SKM-1 (cell line): Measurements from ENCODE around the gene CXCL9.
A peak's percentile ranks its signal among the peaks of the same experiment; 100 is the strongest.
"Not testable (repeated sequence)": the region's sequence is repeated elsewhere in the genome, so short reads cannot be mapped to it uniquely, and the experiment has no call there.

Experiments used
- DNase-seq: peaks from one replicate; lab custom pipeline; 2025; ENCODE audit not compliant: unreplicated experiment; lab: John Stamatoyannopoulos, UW

CXCL9 gene

DNA sequence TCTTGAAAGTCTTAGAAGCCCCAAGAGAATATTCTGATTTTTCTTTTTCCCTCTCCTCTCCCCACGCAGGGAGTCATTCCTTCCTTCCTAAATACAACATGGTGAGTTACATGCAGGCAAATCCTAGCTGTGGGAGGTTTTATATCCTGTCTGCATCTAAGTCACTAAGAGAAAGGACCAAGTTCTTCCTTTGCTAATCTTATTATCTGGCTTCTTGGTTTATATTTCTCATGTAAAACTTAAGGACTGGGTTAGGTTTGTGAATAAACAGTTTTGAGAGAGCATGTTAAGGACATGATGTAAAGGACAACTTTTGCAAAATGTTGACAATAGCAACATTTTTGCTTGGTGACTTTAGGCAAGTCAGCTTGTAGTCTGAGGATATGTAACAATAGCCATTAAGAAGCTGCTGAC lies 5.1 kb upstream of the CXCL9 start:
- DNase-seq: no peak

DNA sequence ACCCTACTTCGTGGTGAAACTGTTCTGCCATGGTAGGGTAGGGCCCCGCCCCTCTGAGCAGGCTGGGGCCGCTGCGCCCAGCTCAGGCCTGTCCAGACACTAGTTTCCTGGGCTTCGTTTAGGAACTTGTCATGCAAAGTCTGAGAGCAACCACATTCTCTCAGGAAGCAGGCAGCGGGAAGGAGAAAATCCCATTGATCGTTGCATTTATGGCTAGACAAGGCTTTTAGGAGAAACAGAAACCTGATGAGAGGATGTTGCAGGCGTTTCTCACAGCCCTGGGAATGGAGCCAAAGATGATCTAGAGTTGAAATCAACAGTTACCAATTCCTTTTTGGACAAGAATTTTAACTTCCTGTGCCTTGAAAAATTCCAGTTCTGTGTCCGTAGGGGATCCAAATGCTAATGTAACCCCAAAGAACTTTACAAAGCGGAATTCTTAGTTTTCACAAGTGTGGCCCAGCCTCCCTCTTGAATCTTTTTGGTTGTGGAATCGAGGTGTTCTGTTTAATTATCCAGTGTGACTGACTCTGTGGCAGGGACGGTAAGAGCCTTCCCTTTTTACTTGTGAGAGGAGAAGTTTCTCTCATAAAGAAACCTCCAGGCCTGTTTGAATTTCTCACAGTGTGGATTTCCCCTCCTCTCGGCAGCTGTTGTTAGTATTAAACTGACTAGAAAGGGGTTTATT lies 4.5 kb upstream of the CXCL9 start:
- DNase-seq: no peak

DNA sequence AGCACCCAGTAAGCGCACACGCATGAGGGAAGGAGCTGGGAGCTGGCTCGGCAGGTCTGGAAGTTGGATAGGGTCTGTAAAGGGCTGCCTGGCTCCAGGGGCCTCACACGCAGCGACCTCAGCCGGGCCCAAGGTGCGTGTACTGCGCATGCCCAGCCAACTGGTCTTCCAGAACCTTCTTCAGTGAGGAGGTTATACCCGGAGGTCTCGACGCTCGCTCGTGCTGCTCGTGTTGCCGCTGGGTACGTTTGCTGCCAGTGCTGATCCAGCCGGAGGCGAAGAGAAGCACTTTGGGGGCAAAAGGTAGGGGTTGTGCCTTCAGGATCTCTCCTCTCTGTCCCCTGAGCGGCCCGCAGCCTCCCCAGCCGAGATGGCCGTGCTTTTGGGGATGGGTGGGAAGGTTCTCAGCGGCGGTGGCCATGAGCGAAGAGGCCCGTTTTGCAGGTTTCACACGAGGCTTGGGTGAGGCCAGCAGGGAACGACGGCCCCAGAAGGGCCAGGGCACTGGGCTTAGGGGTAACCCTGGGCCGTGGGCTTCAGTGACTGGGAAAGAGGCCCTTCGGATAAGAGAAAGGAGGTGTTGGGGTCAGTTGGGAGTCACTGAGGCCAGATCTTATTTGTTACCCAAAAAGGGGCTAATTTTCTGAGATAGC lies 3.8 kb upstream of the CXCL9 start:
- DNase-seq: no peak

DNA sequence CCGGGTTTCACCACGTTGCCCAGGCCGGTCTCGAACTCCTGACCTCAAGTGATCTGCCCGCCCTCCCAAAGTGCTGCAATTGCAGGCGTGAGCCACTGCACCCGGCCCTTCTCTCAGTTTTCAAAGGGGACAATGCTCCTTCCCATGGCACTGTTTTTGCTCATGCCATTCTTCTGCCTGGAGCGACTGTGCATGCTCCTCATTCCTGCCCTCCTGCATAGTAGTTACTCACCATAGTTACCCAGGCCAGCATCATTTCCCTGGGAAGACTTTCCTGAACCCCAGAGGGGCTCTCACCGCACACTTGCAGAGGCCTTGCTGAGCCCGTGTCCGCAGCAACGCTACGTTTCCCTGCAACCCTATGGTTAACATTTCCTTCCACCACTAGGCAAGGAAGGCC lies 3.3 kb upstream of the CXCL9 start:
- DNase-seq: no peak

DNA sequence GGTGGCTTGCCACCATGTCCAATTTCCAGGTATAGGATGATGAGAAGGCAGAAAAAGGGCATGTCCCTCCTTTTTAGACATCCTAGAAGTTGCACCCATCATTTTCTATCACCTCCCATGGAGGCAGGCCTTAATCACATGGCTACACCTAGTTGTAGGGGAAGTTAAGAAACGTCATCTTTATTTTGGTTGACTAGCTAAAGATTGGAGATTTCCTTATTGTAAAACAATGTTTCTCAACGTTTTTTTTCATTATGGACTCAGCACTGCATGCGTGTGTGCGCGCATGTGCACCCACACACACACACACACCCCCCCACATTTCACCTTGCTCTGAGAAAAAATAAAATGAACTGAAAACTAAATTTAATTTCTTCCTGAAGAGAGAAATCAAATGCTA lies 2.0 kb upstream of the CXCL9 start:
- no peak for DNase-seq

DNA sequence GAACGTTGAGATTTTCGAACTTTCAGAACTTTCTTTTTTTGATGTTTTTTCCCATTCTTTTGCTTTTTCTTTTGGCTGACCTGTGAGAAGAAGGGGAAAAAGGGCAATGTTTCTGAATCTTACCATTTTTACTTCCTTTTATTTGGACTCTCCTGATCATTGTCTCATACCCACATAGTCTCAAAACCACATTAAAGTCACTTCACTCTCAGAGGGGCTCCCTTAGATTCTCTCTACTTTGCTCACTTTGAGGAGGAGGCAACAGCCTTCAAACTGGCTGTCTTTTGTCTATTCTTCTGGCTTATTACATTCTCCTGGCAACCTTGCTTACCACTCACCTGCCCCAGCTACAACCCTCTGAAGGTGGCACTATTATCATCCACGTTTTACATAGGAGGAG lies 3.7 kb downstream of the CXCL9 start:
- DNase-seq: no peak

DNA sequence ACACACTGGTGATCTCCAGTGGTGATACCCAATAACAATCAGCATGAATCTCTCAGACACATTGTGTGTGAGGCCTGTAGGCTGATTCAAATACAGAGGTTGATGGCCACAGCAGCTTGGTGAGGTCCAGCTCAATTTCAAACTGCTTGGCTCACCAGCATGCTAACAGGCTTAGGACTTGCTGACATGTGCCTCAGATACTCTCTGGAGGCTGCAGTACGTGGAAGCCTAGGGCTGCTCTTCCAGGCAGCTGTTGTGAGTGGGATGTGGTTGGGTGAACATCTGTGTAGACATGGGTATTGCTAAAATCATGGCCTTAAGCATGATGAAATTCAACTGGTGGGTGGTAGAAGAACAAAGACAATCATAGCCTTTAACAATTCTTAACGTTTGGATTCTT lies 4.3 kb downstream of the CXCL9 start:
- DNase-seq: no peak

DNA sequence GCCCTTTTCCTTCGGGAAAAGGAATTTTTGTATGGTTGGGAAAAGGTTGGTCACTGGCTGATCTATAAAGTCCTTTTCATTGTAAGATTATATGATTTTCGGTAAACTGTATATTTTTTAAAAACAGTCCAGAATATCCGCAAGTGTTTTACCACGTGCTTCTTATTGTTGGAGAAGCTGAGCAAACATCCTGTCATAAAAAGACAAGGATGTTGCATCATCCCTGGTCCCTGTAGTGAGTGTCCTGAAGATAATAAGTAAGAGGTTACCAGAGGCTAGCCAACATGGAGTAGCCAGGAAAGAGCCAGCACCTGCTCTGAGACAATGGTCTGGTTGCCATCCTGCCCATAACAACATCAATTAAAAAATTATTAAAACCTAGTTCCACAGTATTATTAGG lies 5.1 kb downstream of the CXCL9 start:
- no peak for DNase-seq

DNA sequence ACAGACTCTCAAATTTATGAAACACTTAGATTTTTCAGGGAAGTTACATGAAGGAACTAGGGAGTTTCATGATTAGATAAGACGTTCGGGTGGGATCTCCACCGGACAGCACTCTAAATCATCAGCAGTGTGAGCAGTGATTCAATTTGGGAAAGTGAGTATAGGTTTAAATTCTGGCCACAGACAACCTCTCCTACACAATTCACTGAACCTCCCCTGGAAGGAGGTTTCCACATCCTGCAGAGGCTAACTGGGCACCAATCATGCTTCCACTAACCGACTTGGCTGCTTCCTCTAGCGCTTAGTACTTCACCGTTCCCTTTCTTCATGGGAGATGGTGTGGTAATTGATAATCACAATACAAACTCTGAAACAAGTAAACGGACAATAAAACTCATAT lies 5.6 kb downstream of the CXCL9 start:
- DNase-seq: no peak

DNA sequence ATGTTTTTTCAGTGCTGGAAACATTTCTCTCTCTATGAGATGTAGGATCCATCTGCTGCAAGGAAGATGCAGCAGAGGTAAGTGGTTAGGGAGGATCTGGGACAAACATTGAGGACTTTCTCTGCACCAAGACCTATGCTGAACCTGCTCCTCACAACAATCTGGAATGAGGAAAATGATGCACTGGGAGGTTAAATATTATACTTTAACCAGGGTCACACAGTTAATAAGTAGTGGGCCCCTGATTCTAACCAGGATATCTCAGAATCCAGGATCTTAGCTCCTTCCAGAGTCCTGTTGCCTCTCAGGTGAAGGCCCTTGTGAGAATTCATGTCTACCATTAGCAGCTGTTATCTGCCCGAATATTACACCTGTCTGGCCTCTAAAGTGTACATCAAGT lies 7.0 kb downstream of the CXCL9 start:
- no peak for DNase-seq

DNA sequence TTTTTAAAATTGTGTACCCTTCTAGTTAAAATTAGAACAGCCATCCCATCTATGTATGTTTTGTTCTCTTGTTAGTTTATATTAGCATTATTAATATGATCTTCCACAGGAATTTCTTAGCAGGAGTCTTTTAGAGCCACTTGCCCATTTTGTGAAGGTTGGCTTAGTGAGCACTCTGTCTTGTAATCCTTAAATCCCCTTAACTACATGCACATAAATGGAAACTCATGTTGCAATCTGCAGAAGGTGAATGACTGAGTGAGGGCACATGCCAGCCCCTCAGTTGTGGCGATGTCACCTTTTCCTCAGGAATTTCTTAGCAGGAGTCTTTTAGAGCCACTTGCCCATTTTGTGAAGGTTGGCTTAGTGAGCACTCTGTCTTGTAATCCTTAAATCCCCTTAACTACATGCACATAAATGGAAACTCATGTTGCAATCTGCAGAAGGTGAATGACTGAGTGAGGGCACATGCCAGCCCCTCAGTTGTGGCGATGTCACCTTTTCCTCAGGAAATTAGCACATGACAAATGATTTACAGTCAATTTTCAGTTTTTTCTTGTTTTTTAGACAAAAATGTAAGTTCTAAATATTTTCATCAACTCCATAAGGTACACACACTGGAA lies 8.7 kb downstream of the CXCL9 start:
- not testable (repeated sequence) for DNase-seq

DNA sequence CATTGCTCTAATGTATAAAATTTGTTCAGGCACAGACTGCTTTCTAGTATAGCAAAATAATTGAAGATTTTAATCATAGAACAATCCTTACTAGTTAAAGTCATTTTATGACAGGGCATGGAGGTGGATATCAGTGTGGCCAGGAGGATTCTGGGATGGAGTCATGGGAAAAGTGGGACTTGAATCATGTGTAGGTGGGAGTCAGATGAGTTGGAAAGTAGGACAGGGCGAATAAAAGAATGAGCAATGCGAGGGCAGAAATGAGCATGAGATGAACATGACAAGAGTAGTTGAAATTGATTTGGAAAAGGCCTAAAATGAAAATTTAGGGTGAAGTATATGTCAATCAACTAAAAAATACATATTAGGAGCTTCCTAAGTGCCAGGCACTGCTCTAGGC lies 9.4 kb downstream of the CXCL9 start:
- DNase-seq: no peak

DNA sequence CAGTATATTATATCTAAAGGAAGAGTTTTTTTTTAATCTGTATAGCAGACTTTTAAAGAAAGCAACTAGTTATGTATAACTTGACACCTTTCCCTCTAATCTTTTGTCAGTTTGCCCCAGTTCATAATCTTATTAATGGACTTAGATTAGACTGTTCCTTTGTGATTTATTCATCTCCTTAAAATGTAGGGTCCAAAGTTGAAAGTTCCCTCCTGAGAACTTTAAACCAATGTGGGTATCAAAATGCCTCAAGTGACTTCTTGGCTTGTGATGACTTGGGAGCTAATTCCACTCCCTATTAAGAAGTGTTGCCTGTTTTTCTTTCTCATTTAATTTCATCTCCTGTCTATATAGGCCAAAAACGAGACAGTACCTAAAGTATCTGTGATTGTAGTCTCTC lies 10.2 kb downstream of the CXCL9 start:
- no peak for DNase-seq

DNA sequence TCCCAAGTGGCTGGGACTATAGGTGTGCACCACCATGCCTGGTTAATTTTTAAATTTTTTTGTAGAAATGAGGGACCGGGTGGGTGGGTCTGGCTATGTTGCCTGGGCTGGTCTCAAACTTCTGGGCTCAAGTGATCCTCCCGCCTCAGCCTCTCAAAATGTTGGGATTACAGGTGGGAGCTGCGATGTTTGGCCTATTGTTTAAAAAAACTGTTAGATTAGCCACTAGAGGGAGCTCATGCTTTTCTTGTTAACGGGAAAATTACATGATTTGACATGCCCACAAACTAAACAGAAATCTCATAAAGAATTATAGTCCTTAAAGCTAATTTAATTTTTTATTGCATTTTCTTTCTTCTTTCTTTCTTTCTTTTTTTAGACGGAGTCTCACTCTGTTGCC lies 11.6 kb downstream of the CXCL9 start:
- peak; percentile 21 for DNase-seq

DNA sequence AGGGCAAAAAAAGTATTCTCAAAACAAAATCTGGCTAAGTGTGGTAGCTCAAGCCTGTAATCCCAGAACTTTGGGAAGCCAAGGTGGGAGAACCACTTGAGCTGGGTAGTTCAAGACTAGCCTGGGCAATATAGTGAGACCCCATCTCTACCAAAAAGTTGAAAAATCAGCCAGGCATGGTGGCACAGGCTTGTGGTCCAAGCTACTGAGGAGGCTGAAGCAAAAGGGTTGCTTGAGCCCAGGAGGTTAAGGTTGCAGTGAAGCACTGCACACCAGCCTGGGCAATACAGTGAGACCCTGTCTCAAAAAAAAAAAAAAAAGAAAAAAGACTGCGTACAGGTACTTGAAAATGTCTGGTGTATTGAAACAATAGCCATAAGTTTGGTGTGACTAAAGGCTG lies 14.8 kb downstream of the CXCL9 start:
- DNase-seq: no peak

DNA sequence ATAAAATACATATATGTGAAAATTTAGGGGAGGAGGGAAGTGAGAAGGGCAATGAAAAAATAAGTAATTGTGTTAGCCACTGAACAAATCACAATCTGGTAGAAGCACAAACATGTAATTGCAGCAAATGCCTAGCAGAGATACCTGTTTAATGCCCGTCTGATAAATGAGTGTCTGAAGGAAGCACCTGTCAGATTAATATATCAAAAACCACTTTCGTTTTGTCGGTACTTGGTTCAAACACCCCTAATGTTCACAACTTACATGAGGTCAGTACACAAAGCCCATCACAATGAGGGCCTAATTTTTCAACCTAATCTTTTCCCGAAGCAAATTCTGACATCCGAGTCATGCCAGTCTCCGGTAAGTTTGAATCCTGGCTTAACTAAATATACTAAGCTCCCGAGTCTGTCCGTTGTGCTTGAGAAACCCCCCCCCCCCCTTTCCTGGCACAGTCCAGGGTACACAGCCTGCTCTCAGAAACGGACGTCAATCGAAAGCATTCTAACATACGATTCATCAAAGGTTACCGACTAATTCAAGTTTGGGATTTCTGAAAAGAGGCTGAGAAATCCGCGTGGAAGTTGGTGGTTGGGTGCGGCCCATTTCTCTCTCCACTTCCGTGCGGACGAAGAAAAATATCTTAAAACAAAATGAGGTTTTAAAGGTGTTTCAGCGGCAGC lies 17.3 kb downstream of the CXCL9 start:
- no peak for DNase-seq

DNA sequence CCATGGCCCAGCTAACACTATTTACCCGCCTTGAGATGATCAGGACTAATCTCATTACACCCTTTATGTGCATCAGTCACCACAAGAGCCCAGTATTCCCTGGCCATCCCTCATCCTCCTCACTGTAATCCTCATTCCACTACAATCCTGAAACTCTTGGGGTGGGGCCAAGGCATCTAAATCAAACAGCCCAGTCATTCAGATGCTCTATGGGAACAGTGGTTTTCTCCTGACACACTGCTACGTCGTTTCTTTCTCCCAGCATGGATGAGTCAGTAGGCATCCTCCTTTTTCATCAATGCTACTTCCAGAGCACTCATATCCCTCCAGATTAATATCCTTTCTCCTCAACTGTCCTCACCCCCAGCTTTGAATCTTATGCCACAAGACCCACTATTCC lies 22.2 kb downstream of the CXCL9 start:
- DNase-seq: no peak

DNA sequence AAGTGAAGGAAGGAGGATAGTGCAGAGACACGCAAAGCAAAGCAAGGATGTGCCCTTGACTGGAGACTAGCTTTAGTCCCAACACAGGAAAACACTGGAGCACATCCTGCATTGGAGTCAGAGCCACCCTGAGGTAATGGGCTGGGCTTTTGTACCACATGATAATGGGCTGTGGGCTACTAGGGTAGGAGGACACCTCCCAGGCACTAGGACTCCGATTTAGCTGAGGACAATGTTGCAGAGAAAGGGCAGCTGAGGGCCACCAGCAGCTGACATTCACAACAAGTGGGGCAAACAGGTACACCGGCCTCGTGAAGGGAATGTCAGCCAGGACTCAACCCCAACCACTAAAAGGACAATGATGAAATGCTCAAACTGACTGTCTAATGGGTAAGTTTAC lies 26.7 kb downstream of the CXCL9 start:
- no peak for DNase-seq

DNA sequence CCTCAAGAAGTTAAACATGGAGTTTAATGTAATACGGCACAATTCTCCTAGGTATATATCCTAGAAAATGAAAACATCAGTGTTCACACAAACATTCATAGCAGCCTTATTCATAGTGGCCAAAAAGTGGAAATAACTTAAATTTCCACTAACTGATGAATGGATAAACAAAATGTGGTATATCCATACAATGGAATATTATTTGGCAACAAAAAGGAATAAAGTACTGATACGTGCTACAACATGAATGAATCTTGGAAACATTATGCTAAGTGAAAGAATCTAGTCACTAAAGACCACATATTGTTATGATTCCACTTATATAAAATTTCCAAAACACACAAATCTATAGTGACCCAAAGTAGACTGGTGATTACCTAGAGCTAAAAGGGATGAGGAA lies 31.1 kb downstream of the CXCL9 start:
- no peak for DNase-seq

DNA sequence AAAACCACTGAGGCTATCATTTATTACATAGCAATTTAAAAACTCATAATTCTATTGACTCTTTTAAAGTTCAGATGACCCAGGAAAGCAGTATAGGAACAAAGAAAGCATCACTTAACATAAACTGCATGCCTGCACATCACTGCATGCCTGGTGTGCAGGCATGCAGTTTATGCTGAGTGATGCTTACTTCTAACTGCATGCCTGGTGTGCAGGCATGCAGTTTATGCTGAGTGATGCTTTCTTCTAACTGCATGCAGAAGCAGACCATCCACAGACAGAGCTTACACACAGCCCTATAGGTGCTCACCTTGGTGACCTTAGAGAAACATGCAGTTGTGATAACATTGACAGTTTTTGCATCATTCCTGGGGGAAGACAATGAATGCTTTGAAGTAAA lies 33.5 kb downstream of the CXCL9 start:
- no peak for DNase-seq

DNA sequence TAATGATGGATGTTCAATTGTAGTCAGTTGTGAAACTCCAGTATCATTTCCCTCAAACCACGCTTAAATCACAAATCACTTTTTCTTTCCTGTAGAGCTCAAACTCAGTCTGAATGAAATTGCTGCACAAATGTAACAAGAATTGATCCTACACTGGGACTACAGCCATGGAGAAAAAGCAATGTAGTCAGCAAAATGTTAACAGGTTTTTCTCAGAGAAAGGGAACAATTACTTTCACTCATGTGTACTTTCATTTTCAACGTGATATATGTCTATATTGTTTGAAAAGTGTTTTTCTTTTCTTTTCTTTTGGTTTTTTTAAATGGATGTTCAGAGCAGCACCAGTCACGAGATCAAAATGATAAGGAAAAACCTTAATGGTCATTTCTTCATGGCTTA lies 39.2 kb downstream of the CXCL9 start:
- no peak for DNase-seq

DNA sequence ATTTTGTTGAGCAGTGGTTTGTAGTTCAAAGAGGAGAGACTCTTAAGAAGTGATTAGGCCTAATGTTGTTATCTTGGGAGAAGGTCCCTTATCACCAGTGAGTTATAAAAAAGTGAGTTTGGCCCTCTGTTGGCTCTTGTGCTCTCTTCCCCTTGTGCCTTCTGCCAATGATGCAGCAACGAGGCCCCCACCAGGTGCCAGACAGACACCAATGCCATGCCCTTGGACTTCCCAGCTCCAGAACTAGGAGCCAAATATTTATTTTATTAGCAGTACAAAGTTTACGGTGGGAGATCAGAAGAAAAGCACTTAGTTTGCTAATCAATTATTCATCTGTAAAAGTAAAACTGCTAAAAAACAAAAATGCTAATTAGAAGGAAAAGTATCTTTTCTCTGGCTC lies 43.8 kb downstream of the CXCL9 start:
- no peak for DNase-seq
